HG02642 (cell line): ENCODE results near the gene CLIC4.
A peak's percentile ranks its signal among the peaks of the same experiment; 100 is the strongest.
"Not testable (repeated sequence)": the region's sequence is repeated elsewhere in the genome, so short reads cannot be mapped to it uniquely, and the experiment has no call there.

Experiments used
- ATAC-seq: cut with Tn5 transposase; IDR thresholded peaks from one replicate; pipeline ENCODE4 v1.9.1; 2021; ENCODE audit warnings: mild to moderate bottlenecking; ENCODE audit not compliant: unreplicated experiment, poor library complexity

The CLIC4 gene

GRCh38 chr1:24743404-24744211, 1.6 kb upstream of the CLIC4 start:
- ATAC-seq = no peak

- ATAC-seq = peak; percentile 14
Observed at GRCh38 chr1:24745711-24746413, 615 bp downstream of the CLIC4 start.

GRCh38 chr1:24748191-24749121, 3.2 kb downstream of the CLIC4 start:
- no peak for ATAC-seq

GRCh38 chr1:24749252-24749651, 4.0 kb downstream of the CLIC4 start:
- ATAC-seq = no peak

GRCh38 chr1:24749886-24750285, 4.6 kb downstream of the CLIC4 start:
- no peak for ATAC-seq

GRCh38 chr1:24751833-24752232, 6.6 kb downstream of the CLIC4 start:
- no peak for ATAC-seq

GRCh38 chr1:24752305-24752704, 7.1 kb downstream of the CLIC4 start:
- no peak for ATAC-seq

GRCh38 chr1:24754229-24754628, 9.0 kb downstream of the CLIC4 start:
- no peak for ATAC-seq

GRCh38 chr1:24755323-24755722, 10.1 kb downstream of the CLIC4 start:
- ATAC-seq = not testable (repeated sequence)

- no peak for ATAC-seq
Observed at GRCh38 chr1:24756395-24756794, 11.1 kb downstream of the CLIC4 start.

GRCh38 chr1:24759492-24759891, 14.2 kb downstream of the CLIC4 start:
- no peak for ATAC-seq

GRCh38 chr1:24761582-24761981, 16.3 kb downstream of the CLIC4 start:
- ATAC-seq = no peak

- ATAC-seq = no peak
Observed at GRCh38 chr1:24762133-24762676, 17.0 kb downstream of the CLIC4 start.

- ATAC-seq = no peak
Observed at GRCh38 chr1:24763671-24764070, 18.4 kb downstream of the CLIC4 start.

GRCh38 chr1:24764439-24764838, 19.2 kb downstream of the CLIC4 start:
- no peak for ATAC-seq

- ATAC-seq = no peak
Observed at GRCh38 chr1:24764848-24765247, 19.6 kb downstream of the CLIC4 start.

GRCh38 chr1:24765308-24765988, 20.2 kb downstream of the CLIC4 start:
- ATAC-seq = no peak

GRCh38 chr1:24767351-24767750, 22.1 kb downstream of the CLIC4 start:
- no peak for ATAC-seq

- ATAC-seq = no peak
Observed at GRCh38 chr1:24768873-24769605, 23.8 kb downstream of the CLIC4 start.
